Progenitor cell of endocrine pancreas (in vitro differentiated cells): ENCODE measurements around the gene GRAMD1B. TPM values are rescaled to one million over a fixed set of nuclear protein-coding genes. Genes with fewer than 3 reads are reported as not detected.

ENCODE experiments used
- DNase-seq: peaks from one replicate; pipeline ENCODE4 v3.0.0; 2021; ENCODE audit warnings: low spot score; ENCODE audit not compliant: unreplicated experiment
- H3K27ac Mint-ChIP-seq: 2 replicates; pipeline ENCODE4 v1.8.0; 2021; ENCODE audit warnings: mild to moderate bottlenecking, moderate library complexity, mixed read lengths
- H3K27me3 Mint-ChIP-seq: 2 replicates; pipeline ENCODE4 v1.8.0; 2021; ENCODE audit warnings: mixed read lengths
- H3K36me3 Mint-ChIP-seq: 2 replicates; pipeline ENCODE4 v1.8.0; 2022; ENCODE audit warnings: mixed read lengths; ENCODE audit not compliant: insufficient read depth
- H3K4me1 Mint-ChIP-seq: 2 replicates; pipeline ENCODE4 v1.8.0; 2021; ENCODE audit warnings: low read depth, mixed read lengths
- H3K4me3 Mint-ChIP-seq: 2 replicates; pipeline ENCODE4 v1.8.0; 2021; ENCODE audit warnings: low read depth, mild to moderate bottlenecking, moderate library complexity, mixed read lengths
- H3K9me3 Mint-ChIP-seq: 2 replicates; pipeline ENCODE4 v1.8.0; 2021; ENCODE audit warnings: low read depth, mixed read lengths
- CTCF ChIP-seq: fragments of 200-600 bp; sonication (generic); IDR thresholded peaks from one replicate; pipeline ENCODE4 v1.5.0; 2021; ENCODE audit warnings: antibody characterized with exemption, mild to moderate bottlenecking; ENCODE audit not compliant: unreplicated experiment
- total RNA-seq: library from RNA; stranded (reverse); gene quantifications from 2 replicates; pipeline ENCODE4 v1.2.1, GENCODE V29; 2021

Gene GRAMD1B
- total RNA-seq, 1 donor from 2014 or later = 4.5 TPM

GRCh38 chr11:123392844-123393243 is 37.2 kb upstream of the GRAMD1B start:
- Mint-ChIP-seq H3K4me3 (no peak overlapping the region), H3K9me3 (no peaks in the 10 kb centered on the region), H3K4me1 (peaks cover 3% of the 10 kb centered on the region), H3K36me3 (no peaks in the 10 kb centered on the region), H3K27me3 (peaks cover 15% of the 10 kb centered on the region), H3K27ac (no peak overlapping the region)
- TF ChIP-seq CTCF = no peak
- no peak for DNase-seq

GRCh38 chr11:123393312-123393927 is 36.6 kb upstream of the GRAMD1B start:
- no peak for DNase-seq
- Mint-ChIP-seq H3K9me3 (no peaks in the 10 kb centered on the region), H3K27ac (no peak overlapping the region), H3K4me1 (peaks cover 3% of the 10 kb centered on the region), H3K27me3 (peaks cover 15% of the 10 kb centered on the region), H3K36me3 (no peaks in the 10 kb centered on the region), H3K4me3 (no peak overlapping the region)
- TF ChIP-seq CTCF = no peak

GRCh38 chr11:123404676-123405075 is 25.4 kb upstream of the GRAMD1B start:
- no peaks in the 10 kb centered on the region for H3K36me3 Mint-ChIP-seq
- H3K27me3 Mint-ChIP-seq = peaks cover 24% of the 10 kb centered on the region
- H3K27ac Mint-ChIP-seq = no peak overlapping the region
- peaks cover 26% of the 10 kb centered on the region for H3K4me1 Mint-ChIP-seq
- no peak for TF ChIP-seq CTCF
- no peaks in the 10 kb centered on the region for H3K9me3 Mint-ChIP-seq
- DNase-seq = no peak
- H3K4me3 Mint-ChIP-seq = no peak overlapping the region

- peaks cover 28% of the 10 kb centered on the region for H3K27me3 Mint-ChIP-seq
- H3K36me3 Mint-ChIP-seq = no peaks in the 10 kb centered on the region
- TF ChIP-seq CTCF = no peak
- no peaks in the 10 kb centered on the region for H3K9me3 Mint-ChIP-seq
- no peak for DNase-seq
- peaks cover 30% of the 10 kb centered on the region for H3K4me1 Mint-ChIP-seq
- H3K4me3 Mint-ChIP-seq = no peak overlapping the region
- no peak overlapping the region for H3K27ac Mint-ChIP-seq
These were observed 24.9 kb upstream of the GRAMD1B start for GRCh38 chr11:123405123-123405592.

GRCh38 chr11:123406441-123407129 is 23.5 kb upstream of the GRAMD1B start:
- Mint-ChIP-seq H3K4me1 (peaks cover 32% of the 10 kb centered on the region), H3K27ac (no peak overlapping the region), H3K4me3 (no peak overlapping the region), H3K36me3 (no peaks in the 10 kb centered on the region), H3K9me3 (no peaks in the 10 kb centered on the region), H3K27me3 (peaks cover 24% of the 10 kb centered on the region)
- no peak for DNase-seq
- TF ChIP-seq CTCF = no peak
